Measurements from ENCODE around the gene ZNF845. TPM values are rescaled to one million over a fixed set of nuclear protein-coding genes. Genes with fewer than 3 reads are reported as not detected.

The ZNF845 gene
- polyA plus RNA-seq, 3 donors = 8.4 to 10.4 (median 8.4) TPM

Other genes starting within 250 kb of the ZNF845 start
- 10 to 100 TPM; 41.9 to 92.3 (median 46.9) TPM for gene ZNF160, start 230.3 kb upstream of the ZNF845 start, polyA plus RNA-seq (ENCODE audit: insufficient read length in 3 of 3)
- 10 to 100 TPM; 21.9 to 30.5 (median 24.0) TPM for gene ZNF415, start 200.8 kb upstream of the ZNF845 start, polyA plus RNA-seq (ENCODE audit: insufficient read length in 3 of 3)
- gene ZNF347, start 174.7 kb upstream of the ZNF845 start, polyA plus RNA-seq (ENCODE audit: insufficient read length in 3 of 3) = 10 to 100 TPM; 11.0 to 13.7 (median 12.9) TPM
- 1 to 10 TPM; 6.8 to 9.3 (median 7.7) TPM for gene ZNF665, start 140.4 kb upstream of the ZNF845 start, polyA plus RNA-seq (ENCODE audit: insufficient read length in 3 of 3)
- gene ZNF677, start 78.9 kb upstream of the ZNF845 start, polyA plus RNA-seq (ENCODE audit: insufficient read length in 3 of 3) = 10 to 100 TPM; 46.6 to 57.0 (median 54.8) TPM
- not detected for gene VN1R2, start 75.5 kb upstream of the ZNF845 start, polyA plus RNA-seq (ENCODE audit: insufficient read length in 3 of 3)
- not detected for gene VN1R4, start 66.0 kb upstream of the ZNF845 start, polyA plus RNA-seq (ENCODE audit: insufficient read length in 3 of 3)
- gene ZNF525, start 32.0 kb downstream of the ZNF845 start, polyA plus RNA-seq (ENCODE audit: insufficient read length in 3 of 3) = 10 to 100 TPM in 2 of 3 donors, 1 to 10 TPM in 1; 9.9 to 15.4 (median 12.9) TPM
- 10 to 100 TPM; 11.0 to 12.1 (median 11.1) TPM for gene ZNF765, start 61.4 kb downstream of the ZNF845 start, polyA plus RNA-seq (ENCODE audit: insufficient read length in 3 of 3)
- gene ZNF761, start 98.2 kb downstream of the ZNF845 start, polyA plus RNA-seq (ENCODE audit: insufficient read length in 3 of 3) = 10 to 100 TPM; 12.3 to 13.7 (median 12.9) TPM
- 1 to 10 TPM; 6.2 to 7.4 (median 6.5) TPM for gene ZNF813, start 134.0 kb downstream of the ZNF845 start, polyA plus RNA-seq (ENCODE audit: insufficient read length in 3 of 3)
- 10 to 100 TPM; 17.4 to 37.6 (median 18.3) TPM for gene ZNF331, start 204.4 kb downstream of the ZNF845 start, polyA plus RNA-seq (ENCODE audit: insufficient read length in 3 of 3)